ENCODE measurements around the gene MTARC1. TPM values are rescaled to one million over a fixed set of nuclear protein-coding genes. Genes with fewer than 3 reads are reported as not detected.

Gene MTARC1
- polyA plus RNA-seq, result 35.7 TPM
- long read RNA-seq, donor 1, full-length matches to known transcripts, result 1 of 6 reads
- long read RNA-seq, donor 1, partial matches to known transcripts, result 5 of 6 reads
- long read RNA-seq, donor 1, other reads (novel, unspliced or antisense), result 0 of 6 reads
- long read RNA-seq, donor 2, full-length matches to known transcripts, result 13 of 13 reads
- long read RNA-seq, donor 2, partial matches to known transcripts, result 0 of 13 reads
- long read RNA-seq, donor 2, other reads (novel, unspliced or antisense), result 0 of 13 reads
- long read RNA-seq, donor 3, result 0 reads
- long read RNA-seq, donor 4, full-length matches to known transcripts, result 2 of 2 reads
- long read RNA-seq, donor 4, partial matches to known transcripts, result 0 of 2 reads
- long read RNA-seq, donor 4, other reads (novel, unspliced or antisense), result 0 of 2 reads
- long read RNA-seq, donor 5, full-length matches to known transcripts, result 1 of 1 reads
- long read RNA-seq, donor 5, partial matches to known transcripts, result 0 of 1 reads
- long read RNA-seq, donor 5, other reads (novel, unspliced or antisense), result 0 of 1 reads
- long read RNA-seq, donor 6, full-length matches to known transcripts, result 11 of 11 reads
- long read RNA-seq, donor 6, partial matches to known transcripts, result 0 of 11 reads
- long read RNA-seq, donor 6, other reads (novel, unspliced or antisense), result 0 of 11 reads
- long read RNA-seq, donor 7, full-length matches to known transcripts, result 4 of 4 reads
- long read RNA-seq, donor 7, partial matches to known transcripts, result 0 of 4 reads
- long read RNA-seq, donor 7, other reads (novel, unspliced or antisense), result 0 of 4 reads
- long read RNA-seq, donor 8, full-length matches to known transcripts, result 20 of 20 reads
- long read RNA-seq, donor 8, partial matches to known transcripts, result 0 of 20 reads
- long read RNA-seq, donor 8, other reads (novel, unspliced or antisense), result 0 of 20 reads
- long read RNA-seq, donor 9, full-length matches to known transcripts, result 9 of 9 reads
- long read RNA-seq, donor 9, partial matches to known transcripts, result 0 of 9 reads
- long read RNA-seq, donor 9, other reads (novel, unspliced or antisense), result 0 of 9 reads
- long read RNA-seq, donor 10, full-length matches to known transcripts, result 11 of 11 reads
- long read RNA-seq, donor 10, partial matches to known transcripts, result 0 of 11 reads
- long read RNA-seq, donor 10, other reads (novel, unspliced or antisense), result 0 of 11 reads
- long read RNA-seq, donor 11, full-length matches to known transcripts, result 9 of 9 reads
- long read RNA-seq, donor 11, partial matches to known transcripts, result 0 of 9 reads
- long read RNA-seq, donor 11, other reads (novel, unspliced or antisense), result 0 of 9 reads

DNA sequence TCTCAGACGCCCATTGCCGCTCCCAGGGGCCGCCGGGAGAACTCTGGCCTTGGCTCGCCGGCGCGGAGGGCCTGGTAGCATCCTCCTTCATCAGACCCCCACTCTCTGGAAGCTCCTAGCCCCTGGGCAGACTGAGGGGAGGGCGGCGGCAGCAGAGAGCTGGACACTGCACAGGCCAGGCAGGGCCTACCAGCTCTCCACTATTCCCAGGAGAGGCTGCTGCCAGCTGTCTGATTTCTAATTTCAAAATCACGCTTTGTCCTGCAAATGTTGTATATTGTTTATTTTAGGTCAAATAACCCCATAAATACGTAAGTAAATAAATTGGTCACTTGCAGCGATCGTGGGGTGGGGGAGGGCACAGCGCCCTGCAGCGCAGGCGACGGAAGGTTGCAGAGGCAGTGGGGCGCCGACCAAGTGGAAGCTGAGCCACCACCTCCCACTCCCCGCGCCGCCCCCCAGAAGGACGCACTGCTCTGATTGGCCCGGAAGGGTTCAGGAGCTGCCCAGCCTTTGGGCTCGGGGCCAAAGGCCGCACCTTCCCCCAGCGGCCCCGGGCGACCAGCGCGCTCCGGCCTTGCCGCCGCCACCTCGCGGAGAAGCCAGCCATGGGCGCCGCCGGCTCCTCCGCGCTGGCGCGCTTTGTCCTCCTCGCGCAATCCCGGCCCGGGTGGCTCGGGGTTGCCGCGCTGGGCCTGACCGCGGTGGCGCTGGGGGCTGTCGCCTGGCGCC lies at the start of gene MTARC1:
MTARC1 (plus strand) TSS at position 577 of the 732 bp plus-strand sequence; CDS start at position 609, 32 bp downstream.
- H3K27me3 ChIP-seq (ENCODE audit: control insufficient read depth, insufficient read depth, low read length), result no peaks in the 10 kb centered on the region
- no CpG with 5 or more reads among the region's 56 CpGs for WGBS (ENCODE audit: insufficient coverage, low lambda C conversion rate)

GRCh38 chr1:220741349-220741748 lies 45.4 kb upstream of the MTARC1 start:
- WGBS (ENCODE audit: insufficient coverage, low lambda C conversion rate), result 80% methylated on average over 1 of the region's 2 CpGs
- no peaks in the 10 kb centered on the region for H3K36me3 ChIP-seq (ENCODE audit: control insufficient read depth, insufficient read depth, low read length)

More for the DNA sequence above, at the start of gene MTARC1:
- peak; percentile 70 to 85 for DNase-seq
- Histone ChIP-seq H3K9me3 (ENCODE audit: control insufficient read depth, low read depth, low read length) (no peaks in the 10 kb centered on the region), H3K4me3 (ENCODE audit: low read length) (peak within 1 kb of the TSS; percentile 60), H3K4me1 (ENCODE audit: control insufficient read depth, insufficient read depth, low read length) (peaks cover 16% of the 10 kb centered on the region), H3K27ac (ENCODE audit: low read length) (peak within 1 kb of the TSS; percentile 86), H3K36me3 (ENCODE audit: control insufficient read depth, insufficient read depth, low read length) (peaks cover 18% of the 10 kb centered on the region)

GRCh38 chr1:220741825-220742224 lies 44.9 kb upstream of the MTARC1 start:
- no peak for DNase-seq
- H3K4me3 ChIP-seq (ENCODE audit: low read length), result no peak overlapping the region
- no peaks in the 10 kb centered on the region for H3K4me1 ChIP-seq (ENCODE audit: control insufficient read depth, insufficient read depth, low read length)
- H3K27ac ChIP-seq (ENCODE audit: low read length), result no peak overlapping the region
- H3K27me3 ChIP-seq (ENCODE audit: control insufficient read depth, insufficient read depth, low read length), result no peaks in the 10 kb centered on the region
- H3K36me3 ChIP-seq (ENCODE audit: control insufficient read depth, insufficient read depth, low read length), result no peaks in the 10 kb centered on the region
- WGBS (ENCODE audit: insufficient coverage, low lambda C conversion rate), result no CpG with 5 or more reads among the region's 1 CpG
- no peaks in the 10 kb centered on the region for H3K9me3 ChIP-seq (ENCODE audit: control insufficient read depth, low read depth, low read length)

More at GRCh38 chr1:220741349-220741748, 45.4 kb upstream of the MTARC1 start:
- DNase-seq, result no peak
- Histone ChIP-seq H3K4me3 (ENCODE audit: low read length) (no peak overlapping the region), H3K27ac (ENCODE audit: low read length) (no peak overlapping the region), H3K9me3 (ENCODE audit: control insufficient read depth, low read depth, low read length) (no peaks in the 10 kb centered on the region), H3K4me1 (ENCODE audit: control insufficient read depth, insufficient read depth, low read length) (no peaks in the 10 kb centered on the region), H3K27me3 (ENCODE audit: control insufficient read depth, insufficient read depth, low read length) (no peaks in the 10 kb centered on the region)

- no peak overlapping the region for H3K4me3 ChIP-seq (ENCODE audit: low read length)
- no peaks in the 10 kb centered on the region for H3K4me1 ChIP-seq (ENCODE audit: control insufficient read depth, insufficient read depth, low read length)
- H3K27ac ChIP-seq (ENCODE audit: low read length), result no peak overlapping the region
- WGBS (ENCODE audit: insufficient coverage, low lambda C conversion rate), result no CpG with 5 or more reads among the region's 3 CpGs
- no peaks in the 10 kb centered on the region for H3K27me3 ChIP-seq (ENCODE audit: control insufficient read depth, insufficient read depth, low read length)
- H3K9me3 ChIP-seq (ENCODE audit: control insufficient read depth, low read depth, low read length), result no peaks in the 10 kb centered on the region
- H3K36me3 ChIP-seq (ENCODE audit: control insufficient read depth, insufficient read depth, low read length), result no peaks in the 10 kb centered on the region
- DNase-seq, result no peak
Observed at GRCh38 chr1:220742520-220742919, 44.2 kb upstream of the MTARC1 start.

DNA sequence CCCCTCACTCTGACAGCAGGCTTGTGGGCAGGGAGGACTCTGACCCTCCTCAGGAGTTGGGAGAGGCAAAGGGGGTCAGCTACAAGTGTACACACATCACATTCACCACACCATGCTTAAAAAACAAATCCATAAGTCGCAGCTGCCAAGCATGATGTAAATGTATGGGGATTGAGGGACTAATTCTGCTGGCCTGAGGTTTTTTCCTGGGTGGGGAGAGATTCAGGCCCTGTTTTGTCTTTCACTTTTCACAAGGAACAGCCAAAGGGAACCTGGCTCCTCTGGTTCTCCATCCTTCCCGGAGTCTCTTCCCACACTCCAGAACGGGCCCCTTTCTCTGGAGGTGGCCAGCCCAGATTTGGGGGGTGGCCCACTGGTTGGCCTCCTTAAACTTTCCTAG lies 39.9 kb upstream of the MTARC1 start:
- no peak overlapping the region for H3K4me3 ChIP-seq (ENCODE audit: low read length)
- no peaks in the 10 kb centered on the region for H3K27me3 ChIP-seq (ENCODE audit: control insufficient read depth, insufficient read depth, low read length)
- no peak for DNase-seq
- peaks cover 22% of the 10 kb centered on the region for H3K4me1 ChIP-seq (ENCODE audit: control insufficient read depth, insufficient read depth, low read length)
- H3K36me3 ChIP-seq (ENCODE audit: control insufficient read depth, insufficient read depth, low read length), result no peaks in the 10 kb centered on the region
- no peaks in the 10 kb centered on the region for H3K9me3 ChIP-seq (ENCODE audit: control insufficient read depth, low read depth, low read length)
- no CpG with 5 or more reads among the region's 3 CpGs for WGBS (ENCODE audit: insufficient coverage, low lambda C conversion rate)
- H3K27ac ChIP-seq (ENCODE audit: low read length), result no peak overlapping the region

DNA sequence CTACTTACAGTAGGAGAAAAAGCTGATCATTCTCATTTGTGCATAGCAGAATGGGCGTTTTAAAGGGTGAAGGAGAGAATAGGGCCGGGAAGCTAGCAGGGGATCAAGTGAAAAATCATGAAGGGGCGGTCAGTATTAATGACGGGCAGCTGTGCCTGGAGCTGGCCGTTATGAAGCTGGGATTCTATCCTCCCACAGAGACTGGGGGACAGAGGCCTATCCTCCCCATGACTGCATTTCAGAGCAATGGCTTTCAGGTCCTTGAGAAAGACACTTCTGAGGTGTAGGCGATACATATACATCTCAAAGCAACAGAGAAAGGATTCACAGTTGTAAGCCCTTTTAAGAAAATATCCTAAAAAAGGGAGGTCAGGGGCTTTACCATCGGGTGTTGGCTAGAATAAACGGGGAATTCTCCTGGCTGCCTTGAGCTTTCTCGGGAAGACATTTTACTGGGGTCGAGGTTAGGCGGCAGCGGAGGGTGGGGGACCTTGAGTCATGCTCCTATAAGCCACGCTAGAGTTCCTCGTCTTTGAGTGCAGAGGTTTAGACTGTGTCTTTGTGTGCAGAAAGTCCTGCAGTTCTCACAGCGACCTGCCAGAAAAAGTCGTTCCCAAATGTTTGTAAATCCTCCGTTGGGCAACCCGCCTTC lies 39.1 kb upstream of the MTARC1 start:
- Histone ChIP-seq H3K4me1 (ENCODE audit: control insufficient read depth, insufficient read depth, low read length) (peaks cover 28% of the 10 kb centered on the region), H3K27me3 (ENCODE audit: control insufficient read depth, insufficient read depth, low read length) (no peaks in the 10 kb centered on the region), H3K9me3 (ENCODE audit: control insufficient read depth, low read depth, low read length) (no peaks in the 10 kb centered on the region), H3K27ac (ENCODE audit: low read length) (peak overlapping the region; percentile 75), H3K4me3 (ENCODE audit: low read length) (peak overlapping the region; percentile 67), H3K36me3 (ENCODE audit: control insufficient read depth, insufficient read depth, low read length) (no peaks in the 10 kb centered on the region)
- WGBS (ENCODE audit: insufficient coverage, low lambda C conversion rate), result 67% methylated on average over 3 of the region's 18 CpGs
- no peak for DNase-seq

- no CpG with 5 or more reads among the region's 77 CpGs for WGBS (ENCODE audit: insufficient coverage, low lambda C conversion rate)
Observed at GRCh38 chr1:220748089-220748934, 38.4 kb upstream of the MTARC1 start, which contains the start of gene MTARC2. TSS of gene MTARC2 (plus strand) at chr1:220748322. CDS start at chr1:220748532, 210 bp downstream.

DNA sequence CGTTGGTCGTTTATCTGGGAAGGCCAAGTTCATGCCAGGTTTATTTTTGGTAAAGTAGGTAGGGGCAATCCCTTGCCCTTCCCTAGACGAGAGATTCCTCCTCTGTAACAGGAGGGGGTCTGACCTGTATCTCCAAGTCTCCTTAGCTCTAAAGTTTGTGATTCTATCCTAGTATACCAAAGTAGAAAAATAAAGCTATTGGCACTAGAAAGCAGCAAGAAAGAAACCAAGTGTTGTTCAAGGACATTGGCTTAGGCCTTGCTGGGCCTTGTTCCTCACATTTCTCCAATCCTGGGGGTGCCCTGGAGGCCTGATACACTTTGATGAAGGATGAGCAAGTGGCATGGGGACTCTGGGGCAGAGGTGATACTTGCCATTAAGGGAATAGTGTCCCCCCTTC lies 37.8 kb upstream of the MTARC1 start:
- H3K4me3 ChIP-seq (ENCODE audit: low read length), result peak overlapping the region; percentile 67
- H3K4me1 ChIP-seq (ENCODE audit: control insufficient read depth, insufficient read depth, low read length), result peaks cover 28% of the 10 kb centered on the region
- no peak for DNase-seq
- no CpG with 5 or more reads among the region's 3 CpGs for WGBS (ENCODE audit: insufficient coverage, low lambda C conversion rate)
- no peaks in the 10 kb centered on the region for H3K9me3 ChIP-seq (ENCODE audit: control insufficient read depth, low read depth, low read length)
- peak overlapping the region; percentile 56 for H3K27ac ChIP-seq (ENCODE audit: low read length)
- no peaks in the 10 kb centered on the region for H3K27me3 ChIP-seq (ENCODE audit: control insufficient read depth, insufficient read depth, low read length)
- no peaks in the 10 kb centered on the region for H3K36me3 ChIP-seq (ENCODE audit: control insufficient read depth, insufficient read depth, low read length)

More at GRCh38 chr1:220748089-220748934, 38.4 kb upstream of the MTARC1 start, which contains the start of gene MTARC2:
- Histone ChIP-seq H3K27me3 (ENCODE audit: control insufficient read depth, insufficient read depth, low read length) (no peaks in the 10 kb centered on the region), H3K9me3 (ENCODE audit: control insufficient read depth, low read depth, low read length) (no peaks in the 10 kb centered on the region), H3K4me1 (ENCODE audit: control insufficient read depth, insufficient read depth, low read length) (peaks cover 28% of the 10 kb centered on the region), H3K36me3 (ENCODE audit: control insufficient read depth, insufficient read depth, low read length) (no peaks in the 10 kb centered on the region), H3K27ac (ENCODE audit: low read length) (peak within 1 kb of the TSS; percentile 75), H3K4me3 (ENCODE audit: low read length) (peak within 1 kb of the TSS; percentile 67)
- DNase-seq, result peak; percentile 84 to 92
